ENCODE measurements around the gene TCF4. TPM values are rescaled to one million over a fixed set of nuclear protein-coding genes. Genes with fewer than 3 reads are reported as not detected.

Gene TCF4
- total and polyA plus RNA-seq, 2 of the 13 experiments (the other 11 are each of a cell fraction or from before 2014, with no cell fraction given): not detected

GRCh38 chr18:55523001-55523400, 65.0 kb downstream of the TCF4 start:
- no TSS peak for BruUV-seq (replicated peaks)
- POLR2A ChIA-PET: no interaction called here
- no peak for FAIRE-seq

GRCh38 chr18:55522011-55522410, 66.0 kb downstream of the TCF4 start:
- Histone ChIP-seq H3K27ac (ENCODE audit: extremely low read length, insufficient read depth, low read length) (no peak overlapping the region), H3K27me3 (ENCODE audit: control insufficient read depth in 1 of 2, insufficient read depth in 2 of 2, low read length in 2 of 2) (no peaks in the 10 kb centered on the region), H3K9ac (ENCODE audit: insufficient read depth, low read depth, low read length) (no peak overlapping the region), H2AFZ (ENCODE audit: low read length) (no peak overlapping the region), H3K9me3 (ENCODE audit: low read length) (no peaks in the 10 kb centered on the region), H3K79me2 (ENCODE audit: insufficient read depth, low read length) (no peaks in the 10 kb centered on the region), H3K4me1 (ENCODE audit: insufficient read depth, low read length) (no peaks in the 10 kb centered on the region), H3K4me3 (replicated peaks in 1 of 3; ENCODE audit: insufficient read depth in 1 of 3, low read depth in 2 of 3, low read length in 3 of 3) (no peak overlapping the region), H3K36me3 (replicated peaks in 1 of 2; ENCODE audit: control insufficient read depth in 1 of 2, insufficient read depth in 2 of 2, low read length in 2 of 2) (no peaks in the 10 kb centered on the region), H3K4me2 (ENCODE audit: low read depth, low read length) (no peak overlapping the region), H4K20me1 (ENCODE audit: insufficient read depth, low read length) (no peaks in the 10 kb centered on the region)
- intact Hi-C loops (cut with micrococcal nuclease; ENCODE audit: unreplicated experiment) (no loop called here), in situ Hi-C loops (cut with HindIII; ENCODE audit: extremely low pct_ligation_motif_present, low pct_unique_long_range_greater_than_20kb) (no loop called here)
- ATAC-seq (no peak), FAIRE-seq (no peak), DNase-seq (ENCODE audit: low spot score) (no peak)
- ChIA-PET POLR2A (no interaction called here), CTCF (ENCODE audit: low intra/inter-chr PET ratio, low total read pairs) (no interaction called here)
- no TSS peak for BruUV-seq (replicated peaks)
- WGBS (ENCODE audit: low lambda C conversion rate): 0% methylated on average over 3 of the region's 3 CpGs
- TF ChIP-seq EEA1 (CRISPR knock-in tag; IDR thresholded peaks at IDR 0.05; ENCODE audit: borderline replicate concordance) (no peak), FUBP1 (CRISPR knock-in tag; IDR thresholded peaks at IDR 0.05; ENCODE audit: borderline replicate concordance) (no peak), ZMAT5 (CRISPR knock-in tag; IDR thresholded peaks at IDR 0.05; ENCODE audit: borderline replicate concordance, low read depth) (no peak), THRA (CRISPR knock-in tag; IDR thresholded peaks at IDR 0.05; ENCODE audit: borderline replicate concordance) (no peak), AKNA (CRISPR knock-in tag; IDR thresholded peaks at IDR 0.05; ENCODE audit: borderline replicate concordance) (no peak), TCF7L2 (IDR thresholded peaks at IDR 0.05; ENCODE audit: low read depth, low read length) (no peak), BRD4 (CRISPR knock-in tag; IDR thresholded peaks at IDR 0.05) (no peak), BCL6 (CRISPR knock-in tag; IDR thresholded peaks at IDR 0.05) (no peak)

More at GRCh38 chr18:55523001-55523400, 65.0 kb downstream of the TCF4 start:
- CTCF ChIA-PET (ENCODE audit: low intra/inter-chr PET ratio, low total read pairs): no interaction called here
- Histone ChIP-seq H3K79me2 (ENCODE audit: insufficient read depth, low read length) (no peaks in the 10 kb centered on the region), H3K4me1 (ENCODE audit: insufficient read depth, low read length) (no peaks in the 10 kb centered on the region), H3K4me2 (ENCODE audit: low read depth, low read length) (no peak overlapping the region), H3K36me3 (replicated peaks in 1 of 2; ENCODE audit: control insufficient read depth in 1 of 2, insufficient read depth in 2 of 2, low read length in 2 of 2) (no peaks in the 10 kb centered on the region), H3K4me3 (replicated peaks in 1 of 3; ENCODE audit: insufficient read depth in 1 of 3, low read depth in 2 of 3, low read length in 3 of 3) (no peak overlapping the region), H4K20me1 (ENCODE audit: insufficient read depth, low read length) (no peaks in the 10 kb centered on the region), H2AFZ (ENCODE audit: low read length) (no peak overlapping the region), H3K27me3 (ENCODE audit: control insufficient read depth in 1 of 2, insufficient read depth in 2 of 2, low read length in 2 of 2) (no peaks in the 10 kb centered on the region), H3K27ac (ENCODE audit: extremely low read length, insufficient read depth, low read length) (no peak overlapping the region), H3K9ac (ENCODE audit: insufficient read depth, low read depth, low read length) (no peak overlapping the region), H3K9me3 (ENCODE audit: low read length) (no peaks in the 10 kb centered on the region)
- ATAC-seq (no peak), DNase-seq (ENCODE audit: low spot score) (no peak)
- in situ Hi-C loops (cut with HindIII; ENCODE audit: extremely low pct_ligation_motif_present, low pct_unique_long_range_greater_than_20kb): no loop called here
- intact Hi-C loops (cut with micrococcal nuclease; ENCODE audit: unreplicated experiment): no loop called here
- no peak for TF ChIP-seq FOXA3 (CRISPR knock-in tag; IDR thresholded peaks at IDR 0.05)
- TF ChIP-seq XBP1 (CRISPR knock-in tag; IDR thresholded peaks at IDR 0.05): no peak

Data from HepG2 (cell line).